Lower leg skin (tissue), 4 donors: Measurements from ENCODE around the gene CFAP97D2. TPM values are rescaled to one million over a fixed set of nuclear protein-coding genes. Genes with fewer than 3 reads are reported as not detected.
A peak's percentile ranks its signal among the peaks of the same experiment; 100 is the strongest.

Experiments
- DNase-seq, 2 donors: peaks; one replicate each; pipeline ENCODE4 v3.0.0-alpha.2; 2019; ENCODE audit warnings: low spot score in 2 of 2
- H3K4me3 ChIP-seq: fragments of 200-600 bp; sonication (generic); 2 replicates; pipeline ENCODE4 v1.5.1; 2017; ENCODE audit warnings: mild to moderate bottlenecking, low read depth; ENCODE audit not compliant: poor library complexity, severe bottlenecking
- POLR2A ChIP-seq, 2 donors: fragments of 450-650 bp; IDR thresholded peaks; one replicate each; pipeline ENCODE4 v1.6.1; 2016 to 2017; ENCODE audit warnings: antibody characterized with exemption in 2 of 2, mild to moderate bottlenecking in 1 of 2, moderate library complexity in 1 of 2
- WGBS, 2 donors: methylation state at CpG; one replicate each; pipeline ENCODE4 v1.1.5; 2018; 5-methylcytosine and 5-hydroxymethylcytosine counted together
- intact Hi-C: fragments of 100-400 bp; cut with DNase I; formaldehyde crosslinking; loops from one replicate; pipeline ENCODE4 v1.15.0; 2023; ENCODE audit warnings: low total_unique reads
- total RNA-seq, 4 donors: library from RNA; depleted of rRNA; stranded (reverse); fragments of >200 nt; gene quantifications; one replicate each; pipeline ENCODE4 v1.1.0, GENCODE V29; 2016
- TF ChIP-seq, protein P1 (sequence below), 3 donors: fragments of 450-650 bp; IDR thresholded peaks; one replicate each; pipeline ENCODE4 v1.5.1; 2016; ENCODE audit warnings: antibody characterized with exemption in 3 of 3, mild to moderate bottlenecking in 3 of 3, moderate library complexity in 2 of 3

CFAP97D2 gene
- total RNA-seq, 4 donors from 2014 or later: not detected

DNA sequence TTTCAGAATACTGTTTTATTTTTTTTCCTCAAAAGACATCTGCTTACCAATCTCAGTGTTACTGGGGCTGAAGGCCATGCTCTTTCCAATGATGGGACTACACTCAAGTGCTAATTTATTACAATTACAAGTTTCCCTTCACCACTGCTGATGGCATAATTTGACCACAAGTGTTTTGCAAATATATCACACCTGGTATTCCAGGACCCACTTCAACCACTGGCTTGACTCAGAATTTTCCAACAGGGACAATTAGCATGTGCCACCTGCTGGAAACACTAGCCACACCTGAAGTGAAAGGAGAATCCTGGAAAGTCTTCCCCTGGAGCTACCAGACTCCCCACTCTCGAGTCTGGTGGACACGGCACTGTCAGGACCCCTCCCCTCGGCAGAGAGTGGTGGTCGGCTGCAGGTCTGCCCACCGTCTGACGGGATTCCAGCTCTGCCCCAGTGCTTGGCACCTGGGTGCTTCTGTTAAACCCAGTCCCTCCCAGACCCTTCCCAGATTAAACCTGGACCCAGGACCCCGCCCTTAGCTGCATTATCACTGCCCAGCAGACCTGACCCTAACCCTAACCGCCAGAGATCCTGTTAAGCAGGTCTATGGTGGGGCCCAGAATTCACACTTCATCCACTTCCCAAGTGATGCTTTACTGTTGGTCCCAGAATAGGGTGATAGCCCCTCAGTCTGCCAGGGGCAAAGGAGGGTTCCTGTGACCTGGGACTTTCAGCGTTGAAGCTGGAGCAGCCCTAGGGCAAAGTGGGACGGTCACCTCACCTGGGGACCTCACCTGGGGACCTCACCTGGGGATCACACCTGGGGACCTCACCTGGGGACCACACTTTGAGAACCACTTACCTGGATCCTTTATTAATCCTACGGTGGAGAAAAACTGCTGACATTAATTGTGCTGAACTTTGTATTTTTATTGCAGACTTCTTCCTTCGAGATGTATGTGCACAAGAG, 29.0 kb upstream of the CFAP97D2 start:
- peak in 1 of 2 donors; percentile 57 for DNase-seq
- TF ChIP-seq, protein P1, sequence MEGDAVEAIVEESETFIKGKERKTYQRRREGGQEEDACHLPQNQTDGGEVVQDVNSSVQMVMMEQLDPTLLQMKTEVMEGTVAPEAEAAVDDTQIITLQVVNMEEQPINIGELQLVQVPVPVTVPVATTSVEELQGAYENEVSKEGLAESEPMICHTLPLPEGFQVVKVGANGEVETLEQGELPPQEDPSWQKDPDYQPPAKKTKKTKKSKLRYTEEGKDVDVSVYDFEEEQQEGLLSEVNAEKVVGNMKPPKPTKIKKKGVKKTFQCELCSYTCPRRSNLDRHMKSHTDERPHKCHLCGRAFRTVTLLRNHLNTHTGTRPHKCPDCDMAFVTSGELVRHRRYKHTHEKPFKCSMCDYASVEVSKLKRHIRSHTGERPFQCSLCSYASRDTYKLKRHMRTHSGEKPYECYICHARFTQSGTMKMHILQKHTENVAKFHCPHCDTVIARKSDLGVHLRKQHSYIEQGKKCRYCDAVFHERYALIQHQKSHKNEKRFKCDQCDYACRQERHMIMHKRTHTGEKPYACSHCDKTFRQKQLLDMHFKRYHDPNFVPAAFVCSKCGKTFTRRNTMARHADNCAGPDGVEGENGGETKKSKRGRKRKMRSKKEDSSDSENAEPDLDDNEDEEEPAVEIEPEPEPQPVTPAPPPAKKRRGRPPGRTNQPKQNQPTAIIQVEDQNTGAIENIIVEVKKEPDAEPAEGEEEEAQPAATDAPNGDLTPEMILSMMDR (IDR thresholded peaks at IDR 0.05): no peak
- no peak for TF ChIP-seq POLR2A (IDR thresholded peaks at IDR 0.05)
- intact Hi-C loops: no loop called here
- no peak overlapping the region for H3K4me3 ChIP-seq
- WGBS, 2 donors: 85 to 87% methylated on average over 12 of the region's 12 CpGs

GRCh38 chr13:114151031-114151430, 28.0 kb upstream of the CFAP97D2 start:
- DNase-seq: peak in 1 of 2 donors; percentile 80
- 65 to 70% methylated on average over 10 of the region's 10 CpGs for WGBS, 2 donors
- intact Hi-C loops: no loop called here
- TF ChIP-seq, protein P1 (IDR thresholded peaks at IDR 0.05): no peak
- H3K4me3 ChIP-seq: no peak overlapping the region

GRCh38 chr13:114151565-114152284, 27.3 kb upstream of the CFAP97D2 start:
- DNase-seq: peak in 1 of 2 donors; percentile 90
- 59 to 66% methylated on average over 26 to 28 of the region's 28 CpGs for WGBS, 2 donors
- TF ChIP-seq, protein P1 (IDR thresholded peaks at IDR 0.05): no peak
- no peak for TF ChIP-seq POLR2A (IDR thresholded peaks at IDR 0.05)
- intact Hi-C loops: no loop called here
- H3K4me3 ChIP-seq: no peak overlapping the region

DNA sequence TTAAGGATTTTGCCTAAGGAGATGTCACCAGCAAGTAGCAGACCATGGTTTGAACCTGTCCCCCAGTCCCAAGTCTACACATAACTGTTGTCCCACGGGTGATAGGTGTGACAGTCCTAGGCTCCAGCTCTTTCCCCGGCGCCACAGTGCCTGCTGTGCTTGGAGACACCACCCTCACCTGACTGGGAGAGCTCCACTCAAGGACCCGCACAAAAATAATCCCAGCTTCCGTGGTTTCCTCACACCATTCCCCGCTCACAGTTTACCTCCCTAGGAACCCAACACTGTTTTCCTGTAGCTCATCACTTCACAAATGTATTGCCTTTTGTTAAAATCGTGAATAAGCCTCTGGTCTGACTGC, 26.8 kb upstream of the CFAP97D2 start:
- H3K4me3 ChIP-seq: no peak overlapping the region
- TF ChIP-seq, protein P1 (IDR thresholded peaks at IDR 0.05): no peak
- TF ChIP-seq POLR2A (IDR thresholded peaks at IDR 0.05): no peak
- peak in 1 of 2 donors; percentile 78 for DNase-seq
- intact Hi-C loops: no loop called here
- 77 to 93% methylated on average over 7 of the region's 7 CpGs for WGBS, 2 donors

DNA sequence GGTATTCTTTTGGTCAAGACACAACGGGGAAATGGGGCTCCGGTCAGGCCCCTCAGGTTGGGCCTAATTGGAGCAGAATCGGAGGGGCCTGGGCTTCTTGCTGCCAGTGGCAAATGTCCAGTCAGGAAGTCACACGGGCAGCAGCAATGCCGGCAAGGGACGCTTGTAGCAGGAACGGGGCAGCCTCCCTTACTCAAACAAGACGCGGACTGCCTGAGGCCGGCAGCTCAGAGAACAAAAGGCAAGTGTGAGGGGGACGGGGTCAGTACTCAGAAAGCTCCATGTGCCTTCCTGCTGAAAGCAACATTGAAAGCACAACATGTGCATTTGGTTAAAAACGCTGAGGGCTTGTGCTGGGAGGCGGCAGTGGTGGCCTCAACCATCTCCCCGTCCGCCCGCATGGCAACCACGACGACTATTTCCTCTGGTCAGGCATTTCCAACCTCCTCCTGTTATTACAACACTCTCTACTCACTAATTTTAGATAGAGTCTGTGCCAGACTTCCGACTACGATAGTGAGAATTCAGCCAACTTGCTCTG, 26.2 kb upstream of the CFAP97D2 start:
- H3K4me3 ChIP-seq: no peak overlapping the region
- TF ChIP-seq POLR2A (IDR thresholded peaks at IDR 0.05): no peak
- TF ChIP-seq, protein P1 (IDR thresholded peaks at IDR 0.05): no peak
- DNase-seq: peak in 1 of 2 donors; percentile 76
- intact Hi-C loops: no loop called here
- 59 to 74% methylated on average over 20 of the region's 20 CpGs for WGBS, 2 donors
